ENCODE results near the gene TECTA. TPM values are rescaled to one million over a fixed set of nuclear protein-coding genes. Genes with fewer than 3 reads are reported as not detected.

Gene TECTA
- total and polyA plus RNA-seq, 2 experiments from 2014 or later: 0.17 to 0.50 TPM

- TF ChIP-seq, protein P1, sequence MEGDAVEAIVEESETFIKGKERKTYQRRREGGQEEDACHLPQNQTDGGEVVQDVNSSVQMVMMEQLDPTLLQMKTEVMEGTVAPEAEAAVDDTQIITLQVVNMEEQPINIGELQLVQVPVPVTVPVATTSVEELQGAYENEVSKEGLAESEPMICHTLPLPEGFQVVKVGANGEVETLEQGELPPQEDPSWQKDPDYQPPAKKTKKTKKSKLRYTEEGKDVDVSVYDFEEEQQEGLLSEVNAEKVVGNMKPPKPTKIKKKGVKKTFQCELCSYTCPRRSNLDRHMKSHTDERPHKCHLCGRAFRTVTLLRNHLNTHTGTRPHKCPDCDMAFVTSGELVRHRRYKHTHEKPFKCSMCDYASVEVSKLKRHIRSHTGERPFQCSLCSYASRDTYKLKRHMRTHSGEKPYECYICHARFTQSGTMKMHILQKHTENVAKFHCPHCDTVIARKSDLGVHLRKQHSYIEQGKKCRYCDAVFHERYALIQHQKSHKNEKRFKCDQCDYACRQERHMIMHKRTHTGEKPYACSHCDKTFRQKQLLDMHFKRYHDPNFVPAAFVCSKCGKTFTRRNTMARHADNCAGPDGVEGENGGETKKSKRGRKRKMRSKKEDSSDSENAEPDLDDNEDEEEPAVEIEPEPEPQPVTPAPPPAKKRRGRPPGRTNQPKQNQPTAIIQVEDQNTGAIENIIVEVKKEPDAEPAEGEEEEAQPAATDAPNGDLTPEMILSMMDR (IDR thresholded peaks at IDR 0.05; ENCODE audit: poor library complexity): no peak
- no peak for TF ChIP-seq EZH2phosphoT487 (IDR thresholded peaks at IDR 0.05; ENCODE audit: low read depth, severe bottlenecking, unreplicated experiment)
- no peak for TF ChIP-seq EZH2 (IDR thresholded peaks at IDR 0.05; ENCODE audit: borderline replicate concordance)
- 95% methylated on average over 3 of the region's 3 CpGs for WGBS (ENCODE audit: low lambda C conversion rate, missing lambda C conversion rate)
- Histone ChIP-seq H3K79me2 (no peaks in the 10 kb centered on the region), H4K20me1 (ENCODE audit: insufficient read depth, poor library complexity, severe bottlenecking) (no peaks in the 10 kb centered on the region), H3K4me2 (no peak overlapping the region), H3K4me3 (no peak overlapping the region), H3K9me2 (replicated peaks; ENCODE audit: insufficient read depth) (no peaks in the 10 kb centered on the region), H3K4me1 (ENCODE audit: insufficient read depth) (no peaks in the 10 kb centered on the region), H3K36me3 (replicated peaks; ENCODE audit: insufficient read depth, low read depth) (no peaks in the 10 kb centered on the region), H2AFZ (no peak overlapping the region), H3K27ac (no peak overlapping the region), H3K27me3 (no peaks in the 10 kb centered on the region), H3K9me3 (ENCODE audit: low read depth) (no peaks in the 10 kb centered on the region)
- no peak for DNase-seq (ENCODE audit: low spot score)
Observed at GRCh38 chr11:121055076-121055475, 46.0 kb upstream of the TECTA start.

DNA sequence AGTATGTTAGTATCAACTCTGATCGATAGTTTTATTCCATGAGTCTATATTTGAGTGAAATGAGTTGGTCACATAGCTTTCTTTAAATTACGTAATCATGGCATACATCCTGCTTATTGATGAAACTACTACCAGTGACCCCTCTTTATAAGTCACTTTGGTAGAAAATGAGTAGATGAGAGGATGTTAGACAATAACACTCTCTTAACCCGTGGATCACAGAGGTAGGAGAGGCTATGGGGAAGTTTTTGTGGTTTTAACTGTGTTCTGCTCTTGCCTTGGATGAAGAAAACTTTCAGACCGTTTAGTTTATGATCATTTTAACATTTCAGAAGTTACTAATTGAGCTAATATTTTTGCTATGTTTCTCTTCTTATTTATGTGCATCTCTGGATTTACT is 43.1 kb upstream of the TECTA start:
- Histone ChIP-seq H3K79me2 (no peaks in the 10 kb centered on the region), H2AFZ (no peak overlapping the region), H3K9me2 (replicated peaks; ENCODE audit: insufficient read depth) (no peaks in the 10 kb centered on the region), H3K27me3 (no peaks in the 10 kb centered on the region), H3K27ac (no peak overlapping the region), H3K36me3 (replicated peaks; ENCODE audit: insufficient read depth, low read depth) (no peaks in the 10 kb centered on the region), H3K9me3 (ENCODE audit: low read depth) (no peaks in the 10 kb centered on the region), H4K20me1 (ENCODE audit: insufficient read depth, poor library complexity, severe bottlenecking) (no peaks in the 10 kb centered on the region), H3K4me3 (no peak overlapping the region), H3K4me1 (ENCODE audit: insufficient read depth) (no peaks in the 10 kb centered on the region), H3K4me2 (no peak overlapping the region)
- TF ChIP-seq EZH2phosphoT487 (IDR thresholded peaks at IDR 0.05; ENCODE audit: low read depth, severe bottlenecking, unreplicated experiment) (no peak), EZH2 (IDR thresholded peaks at IDR 0.05; ENCODE audit: borderline replicate concordance) (no peak)
- TF ChIP-seq, protein P1 (IDR thresholded peaks at IDR 0.05; ENCODE audit: poor library complexity): no peak
- no peak for DNase-seq (ENCODE audit: low spot score)
- 94% methylated on average over 4 of the region's 4 CpGs for WGBS (ENCODE audit: low lambda C conversion rate, missing lambda C conversion rate)

DNA sequence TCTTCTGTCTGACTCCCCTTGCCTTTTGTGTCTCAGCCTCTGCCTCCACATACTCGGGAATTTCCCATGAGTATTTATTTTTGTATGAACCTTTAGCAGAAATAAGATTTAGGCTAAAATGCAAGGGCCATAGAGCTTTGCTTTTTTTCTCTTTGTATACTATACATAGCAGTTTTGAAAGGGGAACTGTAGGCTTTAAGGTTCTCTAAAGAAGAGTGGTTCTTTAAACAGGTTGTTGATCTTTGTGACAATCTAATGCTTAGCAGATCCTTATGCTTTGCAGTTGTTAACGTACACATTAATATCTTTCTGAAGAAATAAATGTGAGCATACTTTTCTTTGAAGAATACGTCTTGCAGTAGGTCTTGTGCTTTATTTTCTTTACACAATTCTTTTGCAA is 42.1 kb upstream of the TECTA start:
- TF ChIP-seq EZH2phosphoT487 (IDR thresholded peaks at IDR 0.05; ENCODE audit: low read depth, severe bottlenecking, unreplicated experiment) (no peak), EZH2 (IDR thresholded peaks at IDR 0.05; ENCODE audit: borderline replicate concordance) (no peak)
- TF ChIP-seq, protein P1 (IDR thresholded peaks at IDR 0.05; ENCODE audit: poor library complexity): no peak
- no peak for DNase-seq (ENCODE audit: low spot score)
- WGBS (ENCODE audit: low lambda C conversion rate, missing lambda C conversion rate): 89% methylated on average over 3 of the region's 3 CpGs

DNA sequence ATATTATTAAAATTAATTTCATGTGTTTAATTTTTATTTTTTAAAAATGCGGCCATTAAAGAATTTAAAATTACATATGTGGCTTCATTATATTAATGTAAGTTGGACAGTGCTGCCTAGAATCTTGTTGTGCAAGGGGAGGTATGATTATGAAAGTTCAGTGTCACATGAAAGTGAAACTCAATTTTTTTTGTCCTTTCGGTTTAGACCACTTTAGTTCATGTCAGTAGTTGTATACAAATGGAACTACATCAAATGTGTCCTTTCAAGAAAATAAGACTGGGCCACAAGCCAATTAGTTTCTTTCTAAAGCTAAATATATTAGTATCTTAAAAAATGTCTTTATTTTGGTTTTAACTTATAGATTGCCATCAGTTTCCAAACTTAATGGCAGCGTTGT is 41.4 kb upstream of the TECTA start:
- H4K20me1 ChIP-seq (ENCODE audit: insufficient read depth, poor library complexity, severe bottlenecking): no peaks in the 10 kb centered on the region
- 94% methylated on average over 3 of the region's 3 CpGs for WGBS (ENCODE audit: low lambda C conversion rate, missing lambda C conversion rate)

More for the DNA sequence above, 42.1 kb upstream of the TECTA start:
- H3K27ac ChIP-seq: no peak overlapping the region
- no peaks in the 10 kb centered on the region for H3K36me3 ChIP-seq (replicated peaks; ENCODE audit: insufficient read depth, low read depth)
- H3K4me1 ChIP-seq (ENCODE audit: insufficient read depth): no peaks in the 10 kb centered on the region
- H3K4me2 ChIP-seq: no peak overlapping the region
- H4K20me1 ChIP-seq (ENCODE audit: insufficient read depth, poor library complexity, severe bottlenecking): no peaks in the 10 kb centered on the region
- no peak overlapping the region for H3K4me3 ChIP-seq
- no peaks in the 10 kb centered on the region for H3K79me2 ChIP-seq
- no peaks in the 10 kb centered on the region for H3K27me3 ChIP-seq
- no peaks in the 10 kb centered on the region for H3K9me2 ChIP-seq (replicated peaks; ENCODE audit: insufficient read depth)
- H3K9me3 ChIP-seq (ENCODE audit: low read depth): no peaks in the 10 kb centered on the region
- H2AFZ ChIP-seq: no peak overlapping the region

More for the DNA sequence above, 41.4 kb upstream of the TECTA start:
- no peak overlapping the region for H3K4me3 ChIP-seq
- no peaks in the 10 kb centered on the region for H3K36me3 ChIP-seq (replicated peaks; ENCODE audit: insufficient read depth, low read depth)
- H3K4me2 ChIP-seq: no peak overlapping the region
- H3K27me3 ChIP-seq: no peaks in the 10 kb centered on the region
- H3K9me3 ChIP-seq (ENCODE audit: low read depth): no peaks in the 10 kb centered on the region
- H3K9me2 ChIP-seq (replicated peaks; ENCODE audit: insufficient read depth): no peaks in the 10 kb centered on the region
- TF ChIP-seq EZH2phosphoT487 (IDR thresholded peaks at IDR 0.05; ENCODE audit: low read depth, severe bottlenecking, unreplicated experiment): no peak
- TF ChIP-seq, protein P1 (IDR thresholded peaks at IDR 0.05; ENCODE audit: poor library complexity): no peak
- TF ChIP-seq EZH2 (IDR thresholded peaks at IDR 0.05; ENCODE audit: borderline replicate concordance): no peak
- no peak for DNase-seq (ENCODE audit: low spot score)
- no peaks in the 10 kb centered on the region for H3K79me2 ChIP-seq
- no peak overlapping the region for H3K27ac ChIP-seq
- no peak overlapping the region for H2AFZ ChIP-seq
- no peaks in the 10 kb centered on the region for H3K4me1 ChIP-seq (ENCODE audit: insufficient read depth)
